OCI-LY3 (cell line): ENCODE results near the gene TTC28.

Experiments used
- H2AFZ ChIP-seq: fragments of 200-600, 300-600 bp; shearing (Covaris generic); 2 replicates; pipeline ENCODE4 v1.6.0; 2014; ENCODE audit warnings: antibody characterized with exemption, low read depth, low read length
- H3K27ac ChIP-seq: fragments of 200-600, 300-600 bp; sonication (generic); 2 replicates; pipeline ENCODE4 v1.5.1; 2014; ENCODE audit warnings: mild to moderate bottlenecking, low read length, moderate library complexity, mixed read lengths
- H3K27me3 ChIP-seq: fragments of 200-600, 300-600 bp; sonication (generic); 2 replicates; pipeline ENCODE4 v1.6.1; 2014; ENCODE audit warnings: low read depth, low read length, mixed read lengths
- H3K36me3 ChIP-seq: fragments of 200-600, 300-600 bp; sonication (generic); replicated peaks from 2 replicates; pipeline ENCODE3; 2014; ENCODE audit warnings: low read depth, low read length, mixed read lengths
- H3K4me1 ChIP-seq: fragments of 300-600, 200-600 bp; sonication (generic); 2 replicates; pipeline ENCODE4 v1.6.1; 2014; ENCODE audit warnings: low read length, mixed read lengths
- H3K4me2 ChIP-seq: fragments of 200-600, 300-600 bp; sonication (generic); 2 replicates; pipeline ENCODE4 v1.6.1; 2014; ENCODE audit warnings: low read length, mixed read lengths
- H3K4me3 ChIP-seq: fragments of 300-600, 200-600 bp; sonication (generic); 2 replicates; pipeline ENCODE4 v1.5.1; 2014; ENCODE audit warnings: antibody characterized with exemption, mild to moderate bottlenecking, low read length, moderate library complexity
- H3K79me2 ChIP-seq: fragments of 300-600, 200-600 bp; shearing (Covaris generic); 2 replicates; pipeline ENCODE4 v1.6.1; 2014; ENCODE audit warnings: mild to moderate bottlenecking, low read length, mixed read lengths
- H3K9ac ChIP-seq: fragments of 300-600, 200-600 bp; shearing (Covaris generic); 2 replicates; pipeline ENCODE4 v1.6.0; 2014; ENCODE audit warnings: mild to moderate bottlenecking, low read length, moderate library complexity
- H3K9me3 ChIP-seq: fragments of 200-600, 300-600 bp; shearing (Covaris generic); 2 replicates; pipeline ENCODE4 v1.6.1; 2014; ENCODE audit warnings: low read length, mixed read lengths; ENCODE audit not compliant: insufficient read depth
- H4K20me1 ChIP-seq: fragments of 200-600, 300-600 bp; sonication (generic); 2 replicates; pipeline ENCODE4 v1.6.1; 2016; ENCODE audit warnings: low read length, mixed read lengths; ENCODE audit not compliant: insufficient read depth
- EZH2phosphoT487 ChIP-seq: fragments of 200-600 bp; shearing (Covaris generic); IDR thresholded peaks from 2 replicates; pipeline ENCODE4 v1.6.1; 2018; ENCODE audit warnings: antibody characterized with exemption, mixed run types, low read depth
- TF ChIP-seq, protein P1 (sequence below): fragments of 200-600, 300-600 bp; sonication (generic); IDR thresholded peaks from 2 replicates; pipeline ENCODE4 v1.5.1; 2014; ENCODE audit warnings: antibody characterized with exemption, low read length, low read depth

TTC28 gene

GRCh38 chr22:28000361-28000760 lies 679.3 kb downstream of the TTC28 start:
- Histone ChIP-seq H3K4me3 (no peak overlapping the region), H3K4me1 (no peaks in the 10 kb centered on the region), H3K27ac (no peak overlapping the region), H3K36me3 (no peaks in the 10 kb centered on the region), H2AFZ (no peak overlapping the region), H3K9me3 (no peaks in the 10 kb centered on the region), H3K27me3 (no peaks in the 10 kb centered on the region), H3K9ac (no peak overlapping the region), H4K20me1 (no peaks in the 10 kb centered on the region), H3K4me2 (no peak overlapping the region), H3K79me2 (no peaks in the 10 kb centered on the region)
- TF ChIP-seq, protein P1, sequence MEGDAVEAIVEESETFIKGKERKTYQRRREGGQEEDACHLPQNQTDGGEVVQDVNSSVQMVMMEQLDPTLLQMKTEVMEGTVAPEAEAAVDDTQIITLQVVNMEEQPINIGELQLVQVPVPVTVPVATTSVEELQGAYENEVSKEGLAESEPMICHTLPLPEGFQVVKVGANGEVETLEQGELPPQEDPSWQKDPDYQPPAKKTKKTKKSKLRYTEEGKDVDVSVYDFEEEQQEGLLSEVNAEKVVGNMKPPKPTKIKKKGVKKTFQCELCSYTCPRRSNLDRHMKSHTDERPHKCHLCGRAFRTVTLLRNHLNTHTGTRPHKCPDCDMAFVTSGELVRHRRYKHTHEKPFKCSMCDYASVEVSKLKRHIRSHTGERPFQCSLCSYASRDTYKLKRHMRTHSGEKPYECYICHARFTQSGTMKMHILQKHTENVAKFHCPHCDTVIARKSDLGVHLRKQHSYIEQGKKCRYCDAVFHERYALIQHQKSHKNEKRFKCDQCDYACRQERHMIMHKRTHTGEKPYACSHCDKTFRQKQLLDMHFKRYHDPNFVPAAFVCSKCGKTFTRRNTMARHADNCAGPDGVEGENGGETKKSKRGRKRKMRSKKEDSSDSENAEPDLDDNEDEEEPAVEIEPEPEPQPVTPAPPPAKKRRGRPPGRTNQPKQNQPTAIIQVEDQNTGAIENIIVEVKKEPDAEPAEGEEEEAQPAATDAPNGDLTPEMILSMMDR = no peak
- TF ChIP-seq EZH2phosphoT487 = no peak

DNA sequence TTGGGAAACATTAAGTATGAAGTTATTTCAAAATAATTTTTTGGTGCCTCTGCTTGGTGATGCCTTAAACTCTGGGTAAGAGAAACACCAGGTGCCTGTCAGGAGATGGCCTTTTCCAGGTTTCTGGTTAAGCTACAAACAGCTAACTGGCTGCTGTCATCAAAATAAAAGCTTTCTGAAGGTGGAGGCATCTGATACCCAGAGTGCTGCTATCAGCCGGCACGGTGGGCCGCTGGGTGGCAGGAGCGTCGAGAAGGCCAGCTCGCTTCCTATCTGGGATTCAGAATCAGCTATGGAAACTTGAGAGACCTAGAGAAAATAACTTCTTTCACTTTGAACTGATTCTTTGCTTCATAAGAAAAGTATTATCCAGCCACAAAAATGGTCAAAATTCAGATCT lies 679.8 kb downstream of the TTC28 start:
- H2AFZ ChIP-seq = no peak overlapping the region
- no peak overlapping the region for H3K9ac ChIP-seq
- H3K27ac ChIP-seq = no peak overlapping the region
- no peak overlapping the region for H3K4me2 ChIP-seq
- no peaks in the 10 kb centered on the region for H3K79me2 ChIP-seq
- H3K36me3 ChIP-seq = no peaks in the 10 kb centered on the region
- no peaks in the 10 kb centered on the region for H3K9me3 ChIP-seq
- TF ChIP-seq EZH2phosphoT487 = no peak
- TF ChIP-seq, protein P1 = no peak
- H3K27me3 ChIP-seq = no peaks in the 10 kb centered on the region
- H4K20me1 ChIP-seq = no peaks in the 10 kb centered on the region
- no peaks in the 10 kb centered on the region for H3K4me1 ChIP-seq
- H3K4me3 ChIP-seq = no peak overlapping the region

- Histone ChIP-seq H2AFZ (no peak overlapping the region), H3K27me3 (no peaks in the 10 kb centered on the region), H3K4me3 (no peak overlapping the region), H3K4me1 (no peaks in the 10 kb centered on the region), H3K27ac (no peak overlapping the region), H3K9me3 (no peaks in the 10 kb centered on the region), H4K20me1 (no peaks in the 10 kb centered on the region), H3K4me2 (no peak overlapping the region), H3K36me3 (no peaks in the 10 kb centered on the region), H3K79me2 (no peaks in the 10 kb centered on the region), H3K9ac (no peak overlapping the region)
- no peak for TF ChIP-seq EZH2phosphoT487
- TF ChIP-seq, protein P1 = no peak
Measured at GRCh38 chr22:27998511-27999410, 680.9 kb downstream of the TTC28 start.

GRCh38 chr22:27997538-27997937 lies 682.1 kb downstream of the TTC28 start:
- Histone ChIP-seq H3K27ac (no peak overlapping the region), H4K20me1 (no peaks in the 10 kb centered on the region), H3K4me1 (no peaks in the 10 kb centered on the region)

More at GRCh38 chr22:27997538-27997937, 682.1 kb downstream of the TTC28 start:
- Histone ChIP-seq H3K79me2 (no peaks in the 10 kb centered on the region), H2AFZ (no peak overlapping the region), H3K9me3 (no peaks in the 10 kb centered on the region), H3K27me3 (no peaks in the 10 kb centered on the region), H3K4me3 (no peak overlapping the region), H3K9ac (no peak overlapping the region), H3K36me3 (no peaks in the 10 kb centered on the region), H3K4me2 (no peak overlapping the region)
- no peak for TF ChIP-seq EZH2phosphoT487
- TF ChIP-seq, protein P1 = no peak
